Epithelial cell of esophagus (primary cell): ENCODE results near the gene LRSAM1.

Experiments
- DNase-seq: peaks from one replicate; pipeline ENCODE4 v3.0.0; 2010; ENCODE audit warnings: low read depth
- H3K4me3 ChIP-seq: 2 replicates; pipeline ENCODE4 v1.5.1; 2011; ENCODE audit warnings: mild to moderate bottlenecking, low read length, control low read depth
- CTCF ChIP-seq: IDR thresholded peaks from 2 replicates; pipeline ENCODE4 v1.5.1; 2011; ENCODE audit warnings: low read depth, mild to moderate bottlenecking, low read length, control low read depth, inconsistent platforms; ENCODE audit not compliant: insufficient read depth; ENCODE audit errors: missing control alignments

The LRSAM1 gene

GRCh38 chr9:127546125-127546832, 95.0 kb downstream of the LRSAM1 start:
- no peak for DNase-seq
- no peak overlapping the region for H3K4me3 ChIP-seq
- TF ChIP-seq CTCF = no peak

GRCh38 chr9:127548352-127548881, 97.1 kb downstream of the LRSAM1 start:
- TF ChIP-seq CTCF = no peak
- no peak for DNase-seq
- no peak overlapping the region for H3K4me3 ChIP-seq

- no peak for TF ChIP-seq CTCF
- no peak overlapping the region for H3K4me3 ChIP-seq
- DNase-seq = no peak
These were observed 97.9 kb downstream of the LRSAM1 start for GRCh38 chr9:127549218-127549617.

GRCh38 chr9:127549751-127550150, 98.4 kb downstream of the LRSAM1 start:
- DNase-seq = no peak
- H3K4me3 ChIP-seq = no peak overlapping the region
- TF ChIP-seq CTCF = no peak

GRCh38 chr9:127550282-127550681, 99.0 kb downstream of the LRSAM1 start:
- no peak for TF ChIP-seq CTCF
- no peak for DNase-seq
- no peak overlapping the region for H3K4me3 ChIP-seq

GRCh38 chr9:127550751-127551150, 99.4 kb downstream of the LRSAM1 start:
- H3K4me3 ChIP-seq = no peak overlapping the region
- TF ChIP-seq CTCF = no peak

More at GRCh38 chr9:127550751-127551150, 99.4 kb downstream of the LRSAM1 start:
- no peak for DNase-seq
